Keratinocyte (primary cell): Measurements from ENCODE around the gene ACVR1B.

Experiments
- CTCF ChIP-seq, 3 experiments: IDR thresholded peaks in 1 of 3; conservative IDR thresholded peaks in 1 of 3; optimal IDR thresholded peaks in 1 of 3; 2 replicates in 2 of 3; 3 replicates in 1 of 3; pipeline versions ENCODE3 to v1.5.1; 2011; ENCODE audit warnings: low read length in 3 of 3, mild to moderate bottlenecking in 3 of 3, moderate library complexity in 2 of 3, control low read depth in 1 of 3, inconsistent platforms in 1 of 3; ENCODE audit not compliant: insufficient read depth in 2 of 3; ENCODE audit errors: extremely low read depth in 1 of 3
- EZH2 ChIP-seq: IDR thresholded peaks from one replicate; pipeline ENCODE4 v1.6.1; 2012; ENCODE audit warnings: inconsistent platforms, mild to moderate bottlenecking, low read length, moderate library complexity

GRCh38 chr12:52044292-52044983, 92.9 kb downstream of the ACVR1B start:
- TF ChIP-seq CTCF (optimal IDR thresholded peaks at IDR 0.05 in 1 of 3, IDR thresholded peaks at IDR 0.05 in 1 of 3, conservative IDR thresholded peaks at IDR 0.05 in 1 of 3; ENCODE audit: extremely low read depth in 1 of 3, insufficient read depth in 2 of 3, low read length in 3 of 3) (no peak), EZH2 (no peak)
